VCaP (cell line): Measurements from ENCODE around the gene RBKS.

Experiments used
- H3K27ac ChIP-seq: fragments of 450-650 bp; 2 replicates; pipeline ENCODE4 v1.5.1; 2017
- CTCF ChIP-seq: fragments of 450-650 bp; conservative IDR thresholded peaks from 2 replicates; pipeline ENCODE4 v1.5.1; 2017; ENCODE audit warnings: mild to moderate bottlenecking, moderate library complexity

Gene RBKS

GRCh38 chr2:27815860-27816438, 74.2 kb downstream of the RBKS start:
- H3K27ac ChIP-seq: no peak overlapping the region
- TF ChIP-seq CTCF: no peak

- no peak for TF ChIP-seq CTCF
- no peak overlapping the region for H3K27ac ChIP-seq
Observed at GRCh38 chr2:27814758-27815157, 75.4 kb downstream of the RBKS start.

- no peak overlapping the region for H3K27ac ChIP-seq
- TF ChIP-seq CTCF: no peak
Observed at GRCh38 chr2:27811768-27812167, 78.4 kb downstream of the RBKS start.

- TF ChIP-seq CTCF: no peak
- H3K27ac ChIP-seq: no peak overlapping the region
Observed at GRCh38 chr2:27810455-27810854, 79.7 kb downstream of the RBKS start.

- TF ChIP-seq CTCF: no peak
- no peak overlapping the region for H3K27ac ChIP-seq
Observed at GRCh38 chr2:27809761-27810241, 80.4 kb downstream of the RBKS start.

- no peak overlapping the region for H3K27ac ChIP-seq
- no peak for TF ChIP-seq CTCF
Observed at GRCh38 chr2:27808984-27809383, 81.2 kb downstream of the RBKS start.

- no peak overlapping the region for H3K27ac ChIP-seq
- no peak for TF ChIP-seq CTCF
Observed at GRCh38 chr2:27808418-27808817, 81.8 kb downstream of the RBKS start.
